C4-2B (cell line): Measurements from ENCODE around the gene UGT1A4.

Experiments used
- CTCF ChIP-seq: fragments of 450-650 bp; conservative IDR thresholded peaks from 2 replicates; pipeline ENCODE4 v1.5.1; 2017; ENCODE audit warnings: mild to moderate bottlenecking
- ZFX ChIP-seq: fragments of 450-650 bp; IDR thresholded peaks from 2 replicates; pipeline ENCODE4 v1.6.1; 2017

DNA sequence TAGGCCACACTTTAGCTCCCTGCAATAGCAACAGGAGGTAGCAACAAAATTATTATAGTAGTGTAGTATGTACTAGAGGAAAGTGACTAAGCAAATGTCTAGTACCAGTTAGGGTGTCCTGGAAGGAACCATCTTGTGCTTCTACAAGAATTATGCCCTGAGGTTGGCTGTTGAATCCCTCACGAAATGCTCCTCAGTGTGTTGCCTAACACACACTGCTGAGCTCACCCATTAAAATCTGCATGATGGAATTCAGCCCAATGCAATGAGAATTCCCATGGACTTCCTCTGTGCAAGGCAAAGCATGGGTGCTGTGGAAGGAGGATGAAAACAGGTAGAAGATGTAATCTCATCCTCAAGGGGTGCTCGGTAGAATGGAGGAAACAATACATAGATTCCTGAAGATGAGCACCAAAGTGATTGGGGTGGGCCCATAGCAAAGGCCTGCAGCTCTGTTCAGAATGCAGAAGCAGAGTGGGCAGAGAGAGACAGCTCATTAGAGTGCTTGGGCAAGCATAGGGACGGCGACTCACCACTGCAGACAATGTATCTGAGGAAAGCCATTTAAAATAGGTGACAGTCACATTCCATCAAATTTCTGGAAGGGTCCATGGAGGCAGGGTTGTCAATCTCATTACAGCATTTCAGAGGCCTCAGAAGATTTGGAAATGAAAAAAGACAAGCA lies 38.0 kb upstream of the UGT1A4 start:
- no peak for TF ChIP-seq CTCF
- TF ChIP-seq ZFX: no peak
